ENCODE data around the gene C1D.

The C1D gene

GRCh38 chr2:68057658-68058396 lies 5.0 kb downstream of the C1D start:
- no peak for DNase-seq (ENCODE audit: low spot score)

GRCh38 chr2:68052717-68053422 lies 9.9 kb downstream of the C1D start:
- DNase-seq (ENCODE audit: low spot score), result no peak

- no peak for DNase-seq (ENCODE audit: low spot score)
Observed at GRCh38 chr2:68050353-68050752, 12.5 kb downstream of the C1D start.

GRCh38 chr2:68046642-68047240 lies 16.1 kb downstream of the C1D start:
- DNase-seq (ENCODE audit: low spot score), result no peak

GRCh38 chr2:68046224-68046623 lies 16.6 kb downstream of the C1D start:
- DNase-seq (ENCODE audit: low spot score), result no peak

GRCh38 chr2:68045342-68045741 lies 17.5 kb downstream of the C1D start:
- DNase-seq (ENCODE audit: low spot score), result no peak

- no peak for DNase-seq (ENCODE audit: low spot score)
Observed at GRCh38 chr2:68044099-68044498, 18.7 kb downstream of the C1D start.

GRCh38 chr2:68043695-68044094 lies 19.1 kb downstream of the C1D start:
- no peak for DNase-seq (ENCODE audit: low spot score)

- DNase-seq (ENCODE audit: low spot score), result no peak
Observed at GRCh38 chr2:68043032-68043431, 19.8 kb downstream of the C1D start.

GRCh38 chr2:68041704-68042245 lies 21.0 kb downstream of the C1D start:
- DNase-seq (ENCODE audit: low spot score), result no peak

GRCh38 chr2:68040078-68040477 lies 22.7 kb downstream of the C1D start:
- DNase-seq (ENCODE audit: low spot score), result peak; percentile 8

GRCh38 chr2:68039317-68039716 lies 23.5 kb downstream of the C1D start:
- DNase-seq (ENCODE audit: low spot score), result no peak

GRCh38 chr2:68032702-68033101 lies 30.1 kb downstream of the C1D start:
- DNase-seq (ENCODE audit: low spot score), result no peak

- DNase-seq (ENCODE audit: low spot score), result peak; percentile 72
Observed at GRCh38 chr2:68031542-68032160, 31.2 kb downstream of the C1D start.

- no peak for DNase-seq (ENCODE audit: low spot score)
Observed at GRCh38 chr2:68031043-68031442, 31.8 kb downstream of the C1D start.

- DNase-seq (ENCODE audit: low spot score), result no peak
Observed at GRCh38 chr2:68030529-68030928, 32.3 kb downstream of the C1D start.

- DNase-seq (ENCODE audit: low spot score), result no peak
Observed at GRCh38 chr2:68027959-68028358, 34.8 kb downstream of the C1D start.

- no peak for DNase-seq (ENCODE audit: low spot score)
Observed at GRCh38 chr2:68024450-68024849, 38.4 kb downstream of the C1D start.

GRCh38 chr2:68023904-68024303 lies 38.9 kb downstream of the C1D start:
- DNase-seq (ENCODE audit: low spot score), result no peak

GRCh38 chr2:68018727-68019126 lies 44.1 kb downstream of the C1D start:
- DNase-seq (ENCODE audit: low spot score), result no peak

- no peak for DNase-seq (ENCODE audit: low spot score)
Observed at GRCh38 chr2:68009526-68009925, 53.3 kb downstream of the C1D start.

- no peak for DNase-seq (ENCODE audit: low spot score)
Observed at GRCh38 chr2:68000170-68000825, 62.5 kb downstream of the C1D start.
